Measurements from ENCODE around the gene ZNF133.

Gene ZNF133

GRCh38 chr20:18310051-18310450 is 21.7 kb downstream of the ZNF133 start:
- no peak overlapping the region for H3K4me2 ChIP-seq (ENCODE audit: low read length)
- no peak overlapping the region for H2BK120ac ChIP-seq (ENCODE audit: low read depth, low read length)
- no peak overlapping the region for H4K8ac ChIP-seq (ENCODE audit: low read depth, low read length)
- H3K79me2 ChIP-seq (ENCODE audit: control insufficient read depth, insufficient read depth, low read length): no peaks in the 10 kb centered on the region
- no peak overlapping the region for H3K23ac ChIP-seq (ENCODE audit: low read length)
- no peak overlapping the region for H3K18ac ChIP-seq (ENCODE audit: low read length)
- H3K27ac ChIP-seq (ENCODE audit: low read depth, low read length): no peak overlapping the region
- no peaks in the 10 kb centered on the region for H3K36me3 ChIP-seq (ENCODE audit: control insufficient read depth, insufficient read depth, low read length)
- no peak overlapping the region for H3K9ac ChIP-seq (ENCODE audit: low read length)
- WGBS (ENCODE audit: extremely low coverage, insufficient coverage, low lambda C conversion rate): no CpG with 5 or more reads among the region's 5 CpGs
- no peak overlapping the region for H3K4ac ChIP-seq (ENCODE audit: low read depth, low read length)
- no peak overlapping the region for H3K56ac ChIP-seq (ENCODE audit: low read length)
- H3K4me3 ChIP-seq (ENCODE audit: low read length): no peak overlapping the region
- no peaks in the 10 kb centered on the region for H3K27me3 ChIP-seq (ENCODE audit: insufficient read depth, low read length, poor library complexity)
- H2AK5ac ChIP-seq (ENCODE audit: low read length): no peak overlapping the region
- no peak for DNase-seq
- H3K4me1 ChIP-seq (ENCODE audit: control insufficient read depth, low read depth, low read length): no peaks in the 10 kb centered on the region
- H2BK5ac ChIP-seq (ENCODE audit: low read length): no peak overlapping the region
- no peaks in the 10 kb centered on the region for H3K79me1 ChIP-seq (ENCODE audit: low read length)
- H4K5ac ChIP-seq (ENCODE audit: low read length): no peak overlapping the region
- H2BK15ac ChIP-seq (replicated peaks; ENCODE audit: low read depth): no peak overlapping the region

GRCh38 chr20:18310592-18310991 is 22.3 kb downstream of the ZNF133 start:
- Histone ChIP-seq H2BK120ac (ENCODE audit: low read depth, low read length) (no peak overlapping the region), H3K56ac (ENCODE audit: low read length) (no peak overlapping the region), H2BK5ac (ENCODE audit: low read length) (no peak overlapping the region), H3K23ac (ENCODE audit: low read length) (no peak overlapping the region), H3K4me1 (ENCODE audit: control insufficient read depth, low read depth, low read length) (no peaks in the 10 kb centered on the region), H2BK15ac (replicated peaks; ENCODE audit: low read depth) (no peak overlapping the region), H3K4me3 (ENCODE audit: low read length) (no peak overlapping the region), H3K18ac (ENCODE audit: low read length) (no peak overlapping the region), H3K27ac (ENCODE audit: low read depth, low read length) (no peak overlapping the region), H4K5ac (ENCODE audit: low read length) (no peak overlapping the region), H3K79me2 (ENCODE audit: control insufficient read depth, insufficient read depth, low read length) (no peaks in the 10 kb centered on the region), H3K36me3 (ENCODE audit: control insufficient read depth, insufficient read depth, low read length) (peaks cover 3% of the 10 kb centered on the region), H3K27me3 (ENCODE audit: insufficient read depth, low read length, poor library complexity) (no peaks in the 10 kb centered on the region), H3K79me1 (ENCODE audit: low read length) (no peaks in the 10 kb centered on the region), H4K8ac (ENCODE audit: low read depth, low read length) (no peak overlapping the region), H3K4me2 (ENCODE audit: low read length) (no peak overlapping the region), H2AK5ac (ENCODE audit: low read length) (no peak overlapping the region), H3K9ac (ENCODE audit: low read length) (no peak overlapping the region), H3K4ac (ENCODE audit: low read depth, low read length) (no peak overlapping the region)
- no peak for DNase-seq

GRCh38 chr20:18312723-18313122 is 24.4 kb downstream of the ZNF133 start:
- H3K27me3 ChIP-seq (ENCODE audit: insufficient read depth, low read length, poor library complexity): no peaks in the 10 kb centered on the region
- DNase-seq: no peak
- no peak overlapping the region for H3K9ac ChIP-seq (ENCODE audit: low read length)
- H2BK120ac ChIP-seq (ENCODE audit: low read depth, low read length): no peak overlapping the region
- no peak overlapping the region for H3K4me2 ChIP-seq (ENCODE audit: low read length)
- no peak overlapping the region for H3K18ac ChIP-seq (ENCODE audit: low read length)
- H3K56ac ChIP-seq (ENCODE audit: low read length): no peak overlapping the region
- WGBS (ENCODE audit: extremely low coverage, insufficient coverage, low lambda C conversion rate): no CpG with 5 or more reads among the region's 9 CpGs
- H2AK5ac ChIP-seq (ENCODE audit: low read length): no peak overlapping the region
- H3K4ac ChIP-seq (ENCODE audit: low read depth, low read length): no peak overlapping the region
- H3K79me1 ChIP-seq (ENCODE audit: low read length): no peaks in the 10 kb centered on the region
- no peaks in the 10 kb centered on the region for H3K79me2 ChIP-seq (ENCODE audit: control insufficient read depth, insufficient read depth, low read length)
- H2BK5ac ChIP-seq (ENCODE audit: low read length): no peak overlapping the region
- no peak overlapping the region for H3K27ac ChIP-seq (ENCODE audit: low read depth, low read length)
- H3K4me3 ChIP-seq (ENCODE audit: low read length): no peak overlapping the region
- no peak overlapping the region for H2BK15ac ChIP-seq (replicated peaks; ENCODE audit: low read depth)
- no peak overlapping the region for H4K5ac ChIP-seq (ENCODE audit: low read length)
- no peaks in the 10 kb centered on the region for H3K4me1 ChIP-seq (ENCODE audit: control insufficient read depth, low read depth, low read length)
- H3K23ac ChIP-seq (ENCODE audit: low read length): no peak overlapping the region
- peaks cover 3% of the 10 kb centered on the region for H3K36me3 ChIP-seq (ENCODE audit: control insufficient read depth, insufficient read depth, low read length)
- no peak overlapping the region for H4K8ac ChIP-seq (ENCODE audit: low read depth, low read length)

- Histone ChIP-seq H3K56ac (ENCODE audit: low read length) (no peak overlapping the region), H3K4me2 (ENCODE audit: low read length) (no peak overlapping the region), H3K4ac (ENCODE audit: low read depth, low read length) (no peak overlapping the region), H3K79me2 (ENCODE audit: control insufficient read depth, insufficient read depth, low read length) (no peaks in the 10 kb centered on the region), H3K27me3 (ENCODE audit: insufficient read depth, low read length, poor library complexity) (no peaks in the 10 kb centered on the region), H4K5ac (ENCODE audit: low read length) (no peak overlapping the region), H2BK120ac (ENCODE audit: low read depth, low read length) (no peak overlapping the region), H4K8ac (ENCODE audit: low read depth, low read length) (no peak overlapping the region), H3K36me3 (ENCODE audit: control insufficient read depth, insufficient read depth, low read length) (peaks cover 3% of the 10 kb centered on the region), H3K18ac (ENCODE audit: low read length) (no peak overlapping the region), H3K9ac (ENCODE audit: low read length) (no peak overlapping the region), H2BK15ac (replicated peaks; ENCODE audit: low read depth) (no peak overlapping the region), H2AK5ac (ENCODE audit: low read length) (no peak overlapping the region), H3K23ac (ENCODE audit: low read length) (no peak overlapping the region), H3K4me3 (ENCODE audit: low read length) (no peak overlapping the region), H2BK5ac (ENCODE audit: low read length) (no peak overlapping the region), H3K4me1 (ENCODE audit: control insufficient read depth, low read depth, low read length) (no peaks in the 10 kb centered on the region), H3K27ac (ENCODE audit: low read depth, low read length) (no peak overlapping the region), H3K79me1 (ENCODE audit: low read length) (no peaks in the 10 kb centered on the region)
- WGBS (ENCODE audit: extremely low coverage, insufficient coverage, low lambda C conversion rate): no CpG with 5 or more reads among the region's 1 CpG
- no peak for DNase-seq
Measured at GRCh38 chr20:18313411-18313810, 25.1 kb downstream of the ZNF133 start.

- H2BK5ac ChIP-seq (ENCODE audit: low read length): no peak overlapping the region
- no peak overlapping the region for H2AK5ac ChIP-seq (ENCODE audit: low read length)
- no peaks in the 10 kb centered on the region for H3K27me3 ChIP-seq (ENCODE audit: insufficient read depth, low read length, poor library complexity)
- H2BK15ac ChIP-seq (replicated peaks; ENCODE audit: low read depth): no peak overlapping the region
- DNase-seq: no peak
- H3K36me3 ChIP-seq (ENCODE audit: control insufficient read depth, insufficient read depth, low read length): peaks cover 3% of the 10 kb centered on the region
- no peak overlapping the region for H3K18ac ChIP-seq (ENCODE audit: low read length)
- no peak overlapping the region for H2BK120ac ChIP-seq (ENCODE audit: low read depth, low read length)
- H4K8ac ChIP-seq (ENCODE audit: low read depth, low read length): no peak overlapping the region
- H3K9ac ChIP-seq (ENCODE audit: low read length): no peak overlapping the region
- WGBS (ENCODE audit: extremely low coverage, insufficient coverage, low lambda C conversion rate): no CpG with 5 or more reads among the region's 8 CpGs
- H3K4me1 ChIP-seq (ENCODE audit: control insufficient read depth, low read depth, low read length): no peaks in the 10 kb centered on the region
- H3K4me2 ChIP-seq (ENCODE audit: low read length): no peak overlapping the region
- no peak overlapping the region for H4K5ac ChIP-seq (ENCODE audit: low read length)
- H3K79me1 ChIP-seq (ENCODE audit: low read length): no peaks in the 10 kb centered on the region
- no peak overlapping the region for H3K23ac ChIP-seq (ENCODE audit: low read length)
- no peak overlapping the region for H3K56ac ChIP-seq (ENCODE audit: low read length)
- no peaks in the 10 kb centered on the region for H3K79me2 ChIP-seq (ENCODE audit: control insufficient read depth, insufficient read depth, low read length)
- H3K4ac ChIP-seq (ENCODE audit: low read depth, low read length): no peak overlapping the region
- no peak overlapping the region for H3K27ac ChIP-seq (ENCODE audit: low read depth, low read length)
- no peak overlapping the region for H3K4me3 ChIP-seq (ENCODE audit: low read length)
Measured at GRCh38 chr20:18314786-18315406, 26.6 kb downstream of the ZNF133 start.

GRCh38 chr20:18316166-18316565 is 27.8 kb downstream of the ZNF133 start:
- Histone ChIP-seq H4K8ac (ENCODE audit: low read depth, low read length) (no peak overlapping the region), H3K79me2 (ENCODE audit: control insufficient read depth, insufficient read depth, low read length) (no peaks in the 10 kb centered on the region), H3K27me3 (ENCODE audit: insufficient read depth, low read length, poor library complexity) (no peaks in the 10 kb centered on the region), H3K18ac (ENCODE audit: low read length) (no peak overlapping the region), H2AK5ac (ENCODE audit: low read length) (no peak overlapping the region), H3K4me1 (ENCODE audit: control insufficient read depth, low read depth, low read length) (no peaks in the 10 kb centered on the region), H4K5ac (ENCODE audit: low read length) (no peak overlapping the region), H3K36me3 (ENCODE audit: control insufficient read depth, insufficient read depth, low read length) (peaks cover 3% of the 10 kb centered on the region), H2BK5ac (ENCODE audit: low read length) (no peak overlapping the region), H3K27ac (ENCODE audit: low read depth, low read length) (no peak overlapping the region), H3K23ac (ENCODE audit: low read length) (no peak overlapping the region), H3K79me1 (ENCODE audit: low read length) (no peaks in the 10 kb centered on the region), H3K56ac (ENCODE audit: low read length) (no peak overlapping the region), H3K9ac (ENCODE audit: low read length) (no peak overlapping the region), H3K4me3 (ENCODE audit: low read length) (no peak overlapping the region), H2BK15ac (replicated peaks; ENCODE audit: low read depth) (no peak overlapping the region), H3K4ac (ENCODE audit: low read depth, low read length) (no peak overlapping the region), H3K4me2 (ENCODE audit: low read length) (no peak overlapping the region), H2BK120ac (ENCODE audit: low read depth, low read length) (no peak overlapping the region)
- no peak for DNase-seq
- WGBS (ENCODE audit: extremely low coverage, insufficient coverage, low lambda C conversion rate): no CpG with 5 or more reads among the region's 15 CpGs

Measured in mesendoderm (in vitro differentiated cells).